G401.6 (cell line): ENCODE results near the gene C3orf20.

Experiments
- FAIRE-seq: peaks from 2 replicates; lab custom pipeline; 2012; peaks lifted over from hg19 to GRCh38; lab: Jason Lieb, UNC

Gene C3orf20

GRCh38 chr3:14674841-14675240 lies at the start of gene C3orf20:
Gene C3orf20, plus strand, starts transcription at chr3:14675141. Its CDS starts 7,573 bp downstream, at chr3:14682714.
- no peak for FAIRE-seq

DNA sequence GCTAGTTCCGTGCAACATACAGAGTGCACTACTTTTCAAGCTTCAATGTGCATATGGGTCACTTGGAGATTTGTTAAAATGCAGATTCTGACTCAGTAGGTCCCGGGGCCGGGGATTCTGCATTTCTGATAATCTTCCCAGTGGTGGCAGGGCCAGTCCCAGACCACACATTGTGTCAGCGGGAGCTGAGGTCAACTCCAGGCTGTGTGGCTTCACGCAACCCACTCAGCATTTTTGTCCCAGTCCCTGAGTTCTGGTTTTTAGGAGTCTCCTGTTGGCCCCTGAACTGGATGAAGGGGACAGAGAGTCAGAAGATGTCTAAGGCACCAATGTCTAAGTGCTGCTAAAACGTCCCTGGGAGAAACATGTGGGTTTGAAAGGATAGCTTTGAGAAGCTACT lies 49.5 kb upstream of the C3orf20 start:
- no peak for FAIRE-seq

GRCh38 chr3:14627815-14628214 lies 47.1 kb upstream of the C3orf20 start:
- no peak for FAIRE-seq

DNA sequence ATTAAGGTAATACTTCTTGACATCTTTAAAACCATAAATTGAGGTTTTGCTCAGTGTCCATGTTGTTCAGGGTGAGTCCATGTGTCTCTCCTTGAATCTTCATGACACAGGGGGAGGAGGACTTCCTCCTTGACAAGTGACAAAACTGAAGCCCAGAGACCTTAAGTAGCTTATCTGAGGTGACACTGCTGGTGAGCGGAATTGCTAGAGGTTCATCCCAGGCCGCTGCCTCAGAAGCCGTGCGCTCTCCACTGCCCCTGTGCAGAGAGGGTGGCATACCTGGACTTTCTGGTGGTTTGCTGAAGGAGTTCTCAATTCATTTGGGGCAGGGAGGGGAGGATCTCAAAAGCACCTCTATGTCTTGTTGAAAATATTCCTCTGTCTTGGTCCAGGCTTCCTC lies 46.5 kb upstream of the C3orf20 start:
- no peak for FAIRE-seq

- no peak for FAIRE-seq
These were observed 44.4 kb upstream of the C3orf20 start for GRCh38 chr3:14630404-14631100.

GRCh38 chr3:14631101-14631497 lies 43.8 kb upstream of the C3orf20 start:
- no peak for FAIRE-seq

DNA sequence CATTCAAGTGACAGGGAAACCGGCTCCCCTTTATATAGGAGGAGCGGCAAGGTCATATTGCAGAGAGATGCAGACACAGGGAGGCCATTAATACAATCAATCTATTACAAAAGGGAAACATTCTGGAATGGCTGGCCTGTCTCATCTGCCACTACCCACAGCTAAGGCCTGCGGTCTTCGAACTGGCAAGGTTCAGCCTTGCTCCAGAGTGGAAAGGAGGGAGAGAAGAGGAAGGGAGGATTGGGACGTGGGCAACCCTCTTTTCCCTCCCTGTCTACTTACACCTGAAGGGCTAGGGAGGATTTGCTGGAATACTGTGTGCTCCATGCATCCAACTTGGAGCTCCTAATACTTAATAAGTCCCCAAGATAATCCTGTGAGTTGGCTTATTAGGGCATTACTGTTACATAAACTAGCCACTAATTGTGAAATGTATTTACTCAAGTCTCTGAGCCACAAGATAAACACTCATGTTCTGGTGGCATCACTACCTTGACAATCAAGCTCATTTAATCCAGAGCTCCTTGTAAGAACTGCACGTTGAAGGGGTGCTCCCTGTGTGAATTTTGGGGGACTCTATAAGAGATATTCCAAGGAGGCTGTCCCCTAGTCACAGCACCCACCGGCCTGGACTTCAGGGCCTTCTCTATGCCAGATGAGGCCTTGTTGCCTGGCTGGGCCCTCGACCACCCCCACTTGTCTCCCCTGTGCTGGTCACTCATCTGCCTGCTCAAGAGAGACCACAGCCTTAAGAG lies 43.1 kb upstream of the C3orf20 start:
- FAIRE-seq = no peak

DNA sequence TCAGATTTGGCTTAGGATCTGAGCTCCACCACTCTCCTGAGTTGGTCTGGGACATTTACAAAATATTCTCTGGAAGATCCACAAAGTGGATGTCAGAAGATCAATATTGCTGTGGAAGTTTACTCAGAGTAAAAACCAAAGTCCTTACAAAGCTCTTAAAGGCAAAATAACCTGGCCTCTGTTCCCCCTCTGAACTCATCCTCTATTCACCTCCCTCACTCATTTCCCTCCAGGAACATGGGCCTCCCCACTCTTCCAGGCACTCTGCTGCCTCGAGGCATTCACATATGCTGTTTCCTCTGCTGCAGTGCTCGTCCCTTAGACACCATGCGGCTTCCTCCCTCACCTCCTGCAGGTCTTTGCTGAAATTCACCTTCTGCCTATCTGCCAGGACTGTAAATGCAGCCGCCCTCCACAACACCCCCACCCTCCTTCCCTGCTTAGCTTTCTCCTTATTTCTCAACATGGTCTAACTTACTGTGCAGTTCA lies 42.5 kb upstream of the C3orf20 start:
- FAIRE-seq = no peak

DNA sequence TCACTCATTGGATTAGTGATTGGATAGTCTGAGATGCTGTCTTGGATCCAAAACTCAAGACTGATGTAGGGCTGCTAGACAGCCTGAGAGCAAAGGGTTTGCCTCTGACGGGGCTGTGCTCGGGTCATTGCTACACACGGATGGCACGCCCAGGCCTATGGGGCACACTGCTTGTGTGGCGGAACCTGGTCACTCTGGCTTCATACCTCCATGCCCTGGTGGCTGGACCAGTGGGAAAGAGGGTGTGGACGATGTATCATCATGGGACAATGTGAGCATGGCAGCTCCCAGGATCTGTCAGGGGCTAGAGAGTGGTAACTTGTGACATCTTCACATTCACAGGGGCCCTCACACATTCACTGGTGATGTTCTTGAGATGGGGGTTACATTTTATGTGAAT lies 41.5 kb upstream of the C3orf20 start:
- FAIRE-seq = no peak

DNA sequence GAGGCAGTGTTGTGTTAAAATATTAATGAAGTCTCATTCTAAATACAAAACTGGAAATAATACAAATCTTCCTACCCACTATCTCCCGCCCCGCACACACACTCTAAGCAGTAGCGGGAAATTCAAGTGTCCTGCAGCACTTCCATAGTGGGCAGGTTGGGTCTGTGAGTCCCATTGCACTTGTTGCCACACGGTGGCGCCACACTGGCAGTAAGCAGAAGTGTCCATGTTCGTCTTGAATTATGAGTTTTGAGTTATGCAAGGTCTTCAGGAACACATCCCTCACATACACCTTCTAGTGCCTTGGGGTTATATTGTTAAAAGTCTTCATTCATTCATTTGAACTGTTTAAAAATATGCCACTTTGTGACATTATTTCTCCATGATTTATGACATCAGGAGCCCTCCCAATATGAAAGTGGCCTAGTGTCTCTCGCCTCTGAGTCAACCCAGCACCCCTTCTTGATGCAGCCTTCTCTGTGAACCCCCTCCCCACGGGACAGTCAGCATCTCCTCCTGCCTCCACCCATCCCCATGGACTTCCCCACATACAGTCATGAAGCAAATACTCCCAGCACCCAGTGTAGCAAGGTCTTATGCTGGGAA lies 41.0 kb upstream of the C3orf20 start:
- FAIRE-seq = no peak

DNA sequence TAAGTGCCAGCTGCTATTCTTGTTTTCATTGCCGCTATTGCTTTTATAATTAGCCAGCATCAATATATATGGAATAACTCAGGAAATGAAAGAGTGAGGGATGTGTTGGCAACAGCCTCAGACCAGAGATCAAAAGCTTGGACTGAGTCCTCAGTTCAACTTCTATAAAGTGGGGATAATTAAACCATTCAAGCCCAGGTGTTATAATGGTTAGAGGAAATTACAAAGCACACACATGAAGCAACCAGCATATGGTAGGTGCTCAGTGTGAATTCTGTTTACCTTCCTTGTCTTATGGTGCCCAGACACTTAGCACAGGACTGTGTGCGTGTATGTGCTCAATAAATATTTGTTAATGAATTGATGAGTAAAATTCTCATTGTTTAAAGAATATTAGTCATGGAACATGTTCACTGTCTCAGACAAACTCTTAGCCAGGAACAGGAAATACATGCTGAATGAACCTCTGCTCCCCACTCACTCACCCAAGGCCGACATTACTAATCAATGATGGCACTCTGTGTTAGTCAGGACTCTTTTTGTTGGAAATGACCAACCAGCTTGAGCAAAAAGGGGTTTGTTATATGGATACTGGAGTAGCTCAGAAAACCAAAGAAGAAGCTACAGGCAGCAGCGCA lies 40.1 kb upstream of the C3orf20 start:
- no peak for FAIRE-seq

- no peak for FAIRE-seq
These were observed 38.3 kb upstream of the C3orf20 start for GRCh38 chr3:14636496-14637087.

- no peak for FAIRE-seq
These were observed 34.8 kb upstream of the C3orf20 start for GRCh38 chr3:14640157-14640562.

GRCh38 chr3:14640734-14641133 lies 34.2 kb upstream of the C3orf20 start:
- FAIRE-seq = no peak

DNA sequence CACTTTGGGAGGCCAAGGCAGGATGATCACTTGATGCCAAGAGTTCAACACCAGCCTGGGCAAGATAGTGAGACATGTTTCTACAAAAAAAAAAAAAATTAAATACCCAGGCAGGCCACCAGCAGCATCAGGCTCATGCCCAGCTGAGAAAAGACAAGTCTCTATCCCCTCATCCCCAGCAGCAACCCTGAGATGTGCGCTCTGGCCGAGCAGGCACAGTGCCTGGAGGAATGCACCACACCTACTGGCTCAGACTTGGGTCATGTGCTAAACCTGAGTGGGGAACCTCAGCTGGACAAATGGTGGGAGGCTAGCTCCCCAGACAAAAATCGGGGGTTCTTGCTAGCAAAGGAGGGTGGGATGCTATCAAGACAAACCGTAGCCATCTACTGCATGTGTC lies 33.6 kb upstream of the C3orf20 start:
- no peak for FAIRE-seq

DNA sequence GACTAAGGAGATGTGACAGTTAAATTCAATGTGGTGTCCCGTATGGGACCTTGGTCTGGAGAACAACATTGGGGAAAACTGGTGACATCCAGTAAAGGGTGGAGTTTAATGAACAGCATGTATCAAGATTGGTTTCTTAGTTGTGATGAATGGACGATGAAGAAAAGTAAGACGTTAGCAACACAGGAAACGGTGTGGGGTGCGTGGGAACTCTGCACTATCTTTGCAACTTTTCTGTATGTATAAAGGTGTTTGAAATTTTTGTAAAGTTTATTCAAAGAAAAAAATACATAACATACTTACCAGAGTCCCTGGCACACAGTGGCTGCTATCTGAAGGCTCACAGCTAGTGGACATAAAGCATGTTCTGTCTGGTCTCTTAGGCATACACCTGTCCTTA lies 29.5 kb upstream of the C3orf20 start:
- no peak for FAIRE-seq

DNA sequence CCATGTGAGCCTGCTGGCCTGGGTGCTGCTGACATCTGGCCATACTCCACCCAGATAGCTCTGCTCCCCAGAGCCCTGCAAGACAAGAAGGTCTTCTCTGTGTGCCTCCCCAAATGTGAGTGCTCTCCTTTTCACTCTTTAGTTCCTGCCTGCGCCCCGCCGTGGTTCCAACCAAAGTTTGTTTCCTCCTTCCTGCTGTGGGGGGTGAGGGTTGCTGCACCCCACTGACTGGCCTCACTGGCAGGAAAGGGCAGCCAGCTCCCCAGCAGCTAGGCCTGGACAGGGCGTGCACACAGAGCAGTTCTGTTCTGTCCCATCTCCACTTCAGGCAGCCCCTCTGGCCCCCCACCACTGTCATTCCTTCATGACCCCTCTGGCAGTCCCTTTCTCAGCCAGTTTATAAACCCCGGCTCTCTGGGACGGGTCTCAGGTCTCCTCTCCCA lies 28.8 kb upstream of the C3orf20 start:
- no peak for FAIRE-seq

DNA sequence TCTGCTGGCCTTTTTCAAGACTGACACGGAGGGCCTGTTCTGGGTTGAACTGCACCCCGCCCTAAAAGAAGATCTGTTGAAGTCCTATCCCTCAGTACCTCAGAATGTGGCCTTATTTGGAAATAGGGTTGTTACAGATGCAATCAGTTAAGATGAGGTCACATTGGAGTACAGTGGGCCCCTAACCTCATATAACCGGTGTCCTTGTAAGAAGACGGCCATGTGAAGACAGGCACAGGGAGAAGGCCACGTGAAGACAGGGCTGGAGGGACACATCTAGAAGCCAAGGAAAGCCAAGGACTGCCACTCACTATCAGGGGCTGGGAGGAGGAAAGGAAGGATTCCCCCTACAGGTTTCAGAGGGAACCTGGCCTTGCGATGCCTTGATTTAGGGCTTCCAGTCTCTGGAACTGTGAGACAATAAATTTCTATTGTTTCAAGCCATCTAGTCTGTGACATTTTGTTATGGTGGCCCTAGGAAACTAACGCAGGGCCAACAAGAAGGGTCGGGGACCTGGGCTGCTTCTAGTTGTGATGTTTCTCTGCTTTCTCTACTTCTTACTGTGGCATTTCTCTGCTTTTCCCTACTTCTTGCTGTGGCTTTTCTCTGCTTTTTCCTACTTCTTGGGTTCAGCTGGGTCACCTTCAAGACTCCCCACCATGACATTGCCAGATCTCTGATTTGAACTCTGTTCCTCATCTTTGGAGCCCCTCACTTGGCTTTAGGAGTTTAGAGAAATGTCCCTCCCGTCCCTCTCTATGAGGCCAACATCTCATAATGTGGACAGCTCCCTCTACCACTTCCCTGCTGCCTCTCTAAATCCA lies 28.1 kb upstream of the C3orf20 start:
- no peak for FAIRE-seq

- FAIRE-seq = no peak
These were observed 26.7 kb upstream of the C3orf20 start for GRCh38 chr3:14647976-14648955.

GRCh38 chr3:14649466-14649865 lies 25.5 kb upstream of the C3orf20 start:
- no peak for FAIRE-seq
